ENCODE data around the gene LRRN4CL.
A peak's percentile ranks its signal among the peaks of the same experiment; 100 is the strongest.

Gene LRRN4CL

GRCh38 chr11:62646825-62647608 is 42.3 kb downstream of the LRRN4CL start:
- H3K4me2 ChIP-seq (ENCODE audit: low read depth, low read length) = peak overlapping the region; percentile 36; the same call in 1 of the 2 replicates
- TF ChIP-seq EZH2phosphoT487 (IDR thresholded peaks at IDR 0.05; ENCODE audit: low read length) (no peak), CTCF (IDR thresholded peaks at IDR 0.05; ENCODE audit: low read length) (no peak), EZH2 (optimal IDR thresholded peaks at IDR 0.05; ENCODE audit: low read depth, low read length) (no peak)
- H3K9me3 ChIP-seq (replicated peaks; ENCODE audit: insufficient read depth, low read length) = no peaks in the 10 kb centered on the region
- H3K79me2 ChIP-seq (ENCODE audit: low read length) = peaks cover 66% of the 10 kb centered on the region
- no peak overlapping the region for H2AFZ ChIP-seq (ENCODE audit: low read length)
- H3K9ac ChIP-seq (ENCODE audit: low read length) = no peak overlapping the region
- DNase-seq = no peak
- no peak overlapping the region for H3K4me3 ChIP-seq (ENCODE audit: low read length)
- no peaks in the 10 kb centered on the region for H3K27me3 ChIP-seq (replicated peaks; ENCODE audit: insufficient read depth, low read length)
- H3K36me3 ChIP-seq (replicated peaks; ENCODE audit: insufficient read depth, low read length) = 0 out of 2 replicates have a peak, but pooled peaks cover 8% of the 10 kb centered on the region
- peak overlapping the region; percentile 4; the same call in 1 of the 2 replicates for H3K27ac ChIP-seq (ENCODE audit: low read length)
- H3F3A ChIP-seq (ENCODE audit: insufficient read depth, low read length) = peaks cover 5% of the 10 kb centered on the region; the same call in 1 of the 2 replicates
- H4K20me1 ChIP-seq (ENCODE audit: insufficient read depth, low read length) = no peaks in the 10 kb centered on the region
- H3K4me1 ChIP-seq (ENCODE audit: low read length) = peaks cover 9% of the 10 kb centered on the region
- no peaks in the 10 kb centered on the region for H3K9me2 ChIP-seq (replicated peaks; ENCODE audit: insufficient read depth, low read length)

- peak within 1 kb of the TSS; percentile 89 for H3K4me2 ChIP-seq (ENCODE audit: low read depth, low read length)
- peak within 1 kb of the TSS; percentile 95 for H3K9ac ChIP-seq (ENCODE audit: low read length)
- no peaks in the 10 kb centered on the region for H3K9me2 ChIP-seq (replicated peaks; ENCODE audit: insufficient read depth, low read length)
- 0 out of 2 replicates have a peak, but pooled peaks cover 8% of the 10 kb centered on the region for H3K36me3 ChIP-seq (replicated peaks; ENCODE audit: insufficient read depth, low read length)
- H3K27me3 ChIP-seq (replicated peaks; ENCODE audit: insufficient read depth, low read length) = no peaks in the 10 kb centered on the region
- TF ChIP-seq EZH2phosphoT487 (IDR thresholded peaks at IDR 0.05; ENCODE audit: low read length) (no peak), EZH2 (optimal IDR thresholded peaks at IDR 0.05; ENCODE audit: low read depth, low read length) (no peak), CTCF (IDR thresholded peaks at IDR 0.05; ENCODE audit: low read length) (no peak)
- H3K27ac ChIP-seq (ENCODE audit: low read length) = peak within 1 kb of the TSS; percentile 61; the same call in 1 of the 2 replicates
- H4K20me1 ChIP-seq (ENCODE audit: insufficient read depth, low read length) = no peaks in the 10 kb centered on the region
- peaks cover 66% of the 10 kb centered on the region for H3K79me2 ChIP-seq (ENCODE audit: low read length)
- peaks cover 9% of the 10 kb centered on the region for H3K4me1 ChIP-seq (ENCODE audit: low read length)
- peaks cover 5% of the 10 kb centered on the region; the same call in 1 of the 2 replicates for H3F3A ChIP-seq (ENCODE audit: insufficient read depth, low read length)
- DNase-seq = peak; percentile 99
- peak within 1 kb of the TSS; percentile 40 for H2AFZ ChIP-seq (ENCODE audit: low read length)
- peak within 1 kb of the TSS; percentile 89 for H3K4me3 ChIP-seq (ENCODE audit: low read length)
- H3K9me3 ChIP-seq (replicated peaks; ENCODE audit: insufficient read depth, low read length) = no peaks in the 10 kb centered on the region
Observed at GRCh38 chr11:62645946-62646824, 43.1 kb downstream of the LRRN4CL start, which contains the start of gene GANAB. TSS of gene GANAB (minus strand) at chr11:62646613. CDS start at chr11:62646599, 14 bp downstream.

GRCh38 chr11:62645671-62645945 is 43.7 kb downstream of the LRRN4CL start:
- H2AFZ ChIP-seq (ENCODE audit: low read length) = no peak overlapping the region
- H3K4me2 ChIP-seq (ENCODE audit: low read depth, low read length) = peak overlapping the region; percentile 89
- no peak for DNase-seq
- no peaks in the 10 kb centered on the region for H3K9me3 ChIP-seq (replicated peaks; ENCODE audit: insufficient read depth, low read length)
- peak overlapping the region; percentile 95 for H3K9ac ChIP-seq (ENCODE audit: low read length)
- H3K36me3 ChIP-seq (replicated peaks; ENCODE audit: insufficient read depth, low read length) = 0 out of 2 replicates have a peak, but pooled peaks cover 8% of the 10 kb centered on the region
- TF ChIP-seq EZH2 (optimal IDR thresholded peaks at IDR 0.05; ENCODE audit: low read depth, low read length) = no peak
- H3K79me2 ChIP-seq (ENCODE audit: low read length) = peaks cover 66% of the 10 kb centered on the region
- peak overlapping the region; percentile 89 for H3K4me3 ChIP-seq (ENCODE audit: low read length)
- H3K27ac ChIP-seq (ENCODE audit: low read length) = peak overlapping the region; percentile 61; the same call in 1 of the 2 replicates
- no peaks in the 10 kb centered on the region for H4K20me1 ChIP-seq (ENCODE audit: insufficient read depth, low read length)
- no peaks in the 10 kb centered on the region for H3K27me3 ChIP-seq (replicated peaks; ENCODE audit: insufficient read depth, low read length)
- no peaks in the 10 kb centered on the region for H3K9me2 ChIP-seq (replicated peaks; ENCODE audit: insufficient read depth, low read length)
- peaks cover 9% of the 10 kb centered on the region for H3K4me1 ChIP-seq (ENCODE audit: low read length)
- H3F3A ChIP-seq (ENCODE audit: insufficient read depth, low read length) = peaks cover 5% of the 10 kb centered on the region; the same call in 1 of the 2 replicates

All from MM.1S (cell line).